Psoas muscle (tissue), 8 donors: ENCODE results near the gene IL23R. TPM values are rescaled to one million over a fixed set of nuclear protein-coding genes. Genes with fewer than 3 reads are reported as not detected.

Experiments used
- ATAC-seq, 4 donors: fragments of 200-7000 bp; cut with Tn5 transposase; one replicate each; pipeline ENCODE4 v1.9.1; 2020; ENCODE audit warnings: moderate library complexity in 3 of 4, mild to moderate bottlenecking in 2 of 4
- DNase-seq, 2 donors: peaks; one replicate each; pipeline ENCODE4 v3.0.0-alpha.2; 2020
- H3K27ac ChIP-seq: fragments of 200-600 bp; one replicate; pipeline ENCODE4 v1.8.0; 2022
- H3K27me3 ChIP-seq, 3 donors: fragments of 200-600 bp in 1 of 3; one replicate each; pipeline versions ENCODE4 v1.6.1 to v1.8.0; 2013 to 2022; ENCODE audit warnings: low read length in 2 of 3, mild to moderate bottlenecking in 2 of 3, moderate library complexity in 1 of 3; ENCODE audit not compliant: insufficient read depth in 3 of 3
- H3K36me3 ChIP-seq, 2 donors: fragments of 200-600 bp in 1 of 2; one replicate each; pipeline versions ENCODE4 v1.6.1 to v1.8.0; 2013 to 2022; ENCODE audit warnings: low read depth in 1 of 2, mild to moderate bottlenecking in 1 of 2, moderate library complexity in 1 of 2; ENCODE audit not compliant: insufficient read depth in 1 of 2
- H3K4me1 ChIP-seq: fragments of 200-600 bp; one replicate; pipeline ENCODE4 v1.8.0; 2022
- H3K4me3 ChIP-seq: fragments of 200-600 bp; one replicate; pipeline ENCODE4 v1.8.0; 2022; ENCODE audit warnings: mild to moderate bottlenecking
- H3K9me3 ChIP-seq: fragments of 200-600 bp; one replicate; pipeline ENCODE4 v1.8.0; 2022
- CTCF ChIP-seq: fragments of 200-600 bp; IDR thresholded peaks from one replicate; pipeline ENCODE4 v1.8.0; 2022; ENCODE audit warnings: antibody characterized with exemption
- WGBS, 3 donors: extraction: QIAGEN DNeasy Blood & Tissue Kit; methylation state at CpG; one replicate each; pipeline versions ENCODE4 v1.1.6 to v1.1.7; 2013; 5-methylcytosine and 5-hydroxymethylcytosine counted together
- intact Hi-C, 2 donors: fragments of 100-400 bp; cut with DNase I; formaldehyde crosslinking; loops; one replicate each; pipeline versions ENCODE4 v1.11.0 to v1.14.2; 2022
- long read RNA-seq, 2 donors: library from polyadenylated mRNA; unstranded; transcript quantifications; one replicate each; pipeline ENCODE4 v2.0.0, GENCODE V29; 2021
- polyA plus RNA-seq, 3 donors: library from polyadenylated mRNA; stranded (reverse); fragments of 200-250 nt; gene quantifications; one replicate each; pipeline ENCODE4 v1.2.3, GENCODE V29; 2013
- total RNA-seq, 4 donors: library from RNA; stranded (reverse); fragmentation: NEBNext Ultra II Directional in 2 of 4; extraction: Animal tissue kit (Norgen Biotek cat#: 25700) in 2 of 4; gene quantifications; one replicate each; pipeline versions ENCODE4 v1.2.1 to v1.2.4, GENCODE V29; 2021 to 2023
- donor health status: healthy with polysubstance abuse.
- donor health status: DM: no; HTN: no; CAD: no; lungs with moderate emphysema.
- donor health status: Bipolar disorder and iron deficiency.
- donor health status: healthy.
- donor health status: DM: yes; HTN: yes; CAD: no.
- donor health status: DM: no; HTN: no; CAD: no.
- donor health status: DM: no; HTN: no; CAD: no.
- donor health status: DM: yes; HTN: yes; CAD: no.

Gene IL23R
- total RNA-seq, result not detected
- polyA plus RNA-seq, result not detected
- long read RNA-seq, donor 1, result 0 reads
- long read RNA-seq, donor 2, result 0 reads

- DNase-seq, result no peak
- ATAC-seq, result no peak
- no peaks in the 10 kb centered on the region for H3K36me3 ChIP-seq
- no peak within 1 kb of the TSS for H3K27ac ChIP-seq
- intact Hi-C loops, result no loop called here
- 62 to 86% (median 62%) methylated on average over 4 of the region's 4 CpGs for WGBS, 3 donors
- no peaks in the 10 kb centered on the region for H3K27me3 ChIP-seq
- no peak for TF ChIP-seq CTCF
- no peak within 1 kb of the TSS for H3K4me3 ChIP-seq
- no peaks in the 10 kb centered on the region for H3K4me1 ChIP-seq
- no peaks in the 10 kb centered on the region for H3K9me3 ChIP-seq
These were observed at the start of gene IL23R for GRCh38 chr1:67166196-67166595. TSS of gene IL23R (plus strand) at chr1:67166454. CDS start at chr1:67168121, 1,667 bp downstream.

- H3K27ac ChIP-seq, result no peak overlapping the region
- no peaks in the 10 kb centered on the region for H3K9me3 ChIP-seq
- no peaks in the 10 kb centered on the region for H3K4me1 ChIP-seq
- no peak for TF ChIP-seq CTCF
- H3K4me3 ChIP-seq, result no peak overlapping the region
- intact Hi-C loops, result no loop called here
- no peak for DNase-seq
- H3K36me3 ChIP-seq, result no peaks in the 10 kb centered on the region
- no peak for ATAC-seq
- no peaks in the 10 kb centered on the region for H3K27me3 ChIP-seq
These were observed 48.1 kb upstream of the IL23R start for GRCh38 chr1:67118191-67118590.

GRCh38 chr1:67118646-67119045, 47.6 kb upstream of the IL23R start:
- H3K9me3 ChIP-seq, result no peaks in the 10 kb centered on the region
- DNase-seq (no peak), ATAC-seq (no peak)
- H3K36me3 ChIP-seq, result no peaks in the 10 kb centered on the region
- no peak overlapping the region for H3K27ac ChIP-seq
- TF ChIP-seq CTCF, result no peak
- H3K4me3 ChIP-seq, result no peak overlapping the region
- H3K4me1 ChIP-seq, result no peaks in the 10 kb centered on the region
- no peaks in the 10 kb centered on the region for H3K27me3 ChIP-seq
- 46 to 49% (median 48%) methylated on average over 3 of the region's 3 CpGs for WGBS, 3 donors
- intact Hi-C loops, result no loop called here

GRCh38 chr1:67120855-67121619, 45.2 kb upstream of the IL23R start:
- TF ChIP-seq CTCF, result no peak
- Histone ChIP-seq H3K9me3 (no peaks in the 10 kb centered on the region), H3K36me3 (no peaks in the 10 kb centered on the region), H3K4me3 (no peak overlapping the region), H3K27ac (no peak overlapping the region), H3K4me1 (no peaks in the 10 kb centered on the region), H3K27me3 (no peaks in the 10 kb centered on the region)
- WGBS, 3 donors, result 88 to 92% (median 90%) methylated on average over 4 of the region's 4 CpGs
- ATAC-seq (no peak), DNase-seq (no peak)
- intact Hi-C loops, result no loop called here

- no peaks in the 10 kb centered on the region for H3K4me1 ChIP-seq
- no peak overlapping the region for H3K27ac ChIP-seq
- H3K4me3 ChIP-seq, result no peak overlapping the region
- H3K9me3 ChIP-seq, result no peaks in the 10 kb centered on the region
- no peaks in the 10 kb centered on the region for H3K27me3 ChIP-seq
- DNase-seq (no peak), ATAC-seq (no peak)
- no peaks in the 10 kb centered on the region for H3K36me3 ChIP-seq
- intact Hi-C loops, result no loop called here
- no peak for TF ChIP-seq CTCF
- 80 to 83% (median 82%) methylated on average over 4 of the region's 4 CpGs for WGBS, 3 donors
These were observed 41.8 kb upstream of the IL23R start for GRCh38 chr1:67124455-67124854.
